Stimulated activated CD4-positive, alpha-beta T cell treated with anti-CD3 and anti-CD28 coated beads, TNF-alpha, amount 100 ng/mL, for 1 hour (primary cell): ENCODE data around the gene MXRA8.

ENCODE experiments used
- DNase-seq, 3 donors: peaks; one replicate each; pipeline ENCODE4 v3.0.0-alpha.2; 2020; ENCODE audit warnings: low read depth in 3 of 3, low spot score in 1 of 3

Gene MXRA8

DNA sequence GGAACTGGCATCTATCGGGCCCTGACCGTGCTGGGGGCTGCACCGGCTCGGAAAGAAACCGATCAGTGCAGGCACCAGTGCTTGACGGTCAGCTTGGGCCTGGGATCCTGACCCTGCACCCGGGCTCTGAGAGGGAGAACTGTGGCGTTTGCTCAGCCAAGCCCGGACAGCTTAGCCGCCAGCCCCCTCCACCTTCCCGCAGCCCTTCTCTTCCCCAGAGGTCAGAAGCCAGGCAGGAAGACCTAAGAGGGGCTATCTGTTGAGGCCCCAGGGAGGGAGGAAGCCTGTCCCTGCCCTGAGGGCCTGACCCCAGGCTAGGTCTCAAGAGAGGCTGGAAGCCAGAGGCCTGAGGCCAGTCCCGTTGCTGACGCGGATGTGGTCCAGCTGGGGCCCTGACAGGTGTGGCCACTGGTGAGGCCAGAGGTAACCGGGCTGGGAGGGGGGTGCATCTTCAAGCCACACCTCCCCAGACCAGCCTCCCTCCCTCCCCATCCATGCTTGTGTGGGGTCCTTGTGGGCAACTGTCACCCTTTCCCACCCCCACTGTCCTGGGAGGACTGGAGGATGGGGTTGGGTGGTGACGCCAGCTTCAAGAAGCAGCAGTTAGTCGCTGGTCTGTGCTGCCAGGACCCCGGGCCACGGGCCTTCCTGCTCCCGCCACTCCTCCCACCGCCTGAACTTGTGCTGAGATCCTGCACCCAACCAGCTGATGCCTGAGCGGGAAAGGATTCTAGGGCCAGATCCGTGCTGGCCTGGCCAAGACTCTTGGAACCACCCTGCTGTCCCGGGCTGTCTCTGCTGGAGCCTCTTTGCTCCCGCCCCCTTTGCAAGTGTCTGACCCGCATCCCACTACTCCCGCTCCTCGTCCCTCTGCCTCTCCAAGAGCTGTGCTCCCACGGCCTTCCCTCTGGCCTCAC, 6.6 kb downstream of the MXRA8 start:
- no peak for DNase-seq

- DNase-seq = peak; percentile 37 to 73 (median 58)
These were observed 8.9 kb downstream of the MXRA8 start, which contains the start of gene DVL1 for GRCh38 chr1:1349256-1350012. DVL1 (minus strand) TSS chr1:1349418; CDS start chr1:1349065, 353 bp downstream.

DNA sequence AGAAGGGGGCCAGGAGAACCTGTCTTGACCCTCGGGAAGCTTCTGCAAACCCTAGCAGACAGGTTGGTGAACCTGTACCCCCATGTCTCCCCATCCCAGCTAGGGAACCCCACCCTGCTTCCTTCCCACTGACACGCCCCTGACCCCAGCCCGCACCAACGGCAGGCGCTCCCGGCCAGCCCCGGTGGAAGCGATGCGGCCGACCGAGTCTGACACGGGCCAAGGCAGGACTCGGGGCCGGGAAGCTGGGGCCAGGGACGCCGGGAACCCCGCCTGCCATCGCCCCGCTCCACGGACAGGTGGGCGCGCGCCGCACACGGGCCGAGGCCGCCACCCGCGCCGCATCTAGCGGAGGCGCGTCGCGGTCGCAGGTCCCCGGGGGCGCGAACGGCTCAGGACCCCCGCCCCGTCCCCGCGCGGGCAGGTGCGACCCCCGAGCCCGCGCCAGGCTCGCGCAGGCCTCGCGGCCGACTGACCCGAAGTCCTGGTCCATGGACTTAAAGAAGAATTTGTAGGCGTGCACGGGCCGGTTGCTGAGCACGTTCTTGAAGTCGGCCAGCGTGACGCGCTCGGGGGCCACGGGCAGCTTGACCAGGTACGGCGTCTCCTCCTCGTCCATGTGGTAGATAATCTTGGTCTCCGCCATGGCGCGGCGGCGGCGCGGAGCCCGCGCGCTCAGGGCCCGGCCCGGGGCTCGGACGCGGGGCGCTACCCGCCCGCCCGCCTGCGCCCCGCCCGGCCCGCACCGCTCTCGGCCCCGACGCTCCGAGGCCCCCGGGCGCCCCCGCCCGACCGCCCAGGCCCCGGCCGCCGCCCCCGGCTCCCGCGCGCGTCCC, 9.7 kb downstream of the MXRA8 start:
- no peak for DNase-seq

- DNase-seq = no peak
These were observed 10.5 kb downstream of the MXRA8 start for GRCh38 chr1:1347663-1348419.

DNA sequence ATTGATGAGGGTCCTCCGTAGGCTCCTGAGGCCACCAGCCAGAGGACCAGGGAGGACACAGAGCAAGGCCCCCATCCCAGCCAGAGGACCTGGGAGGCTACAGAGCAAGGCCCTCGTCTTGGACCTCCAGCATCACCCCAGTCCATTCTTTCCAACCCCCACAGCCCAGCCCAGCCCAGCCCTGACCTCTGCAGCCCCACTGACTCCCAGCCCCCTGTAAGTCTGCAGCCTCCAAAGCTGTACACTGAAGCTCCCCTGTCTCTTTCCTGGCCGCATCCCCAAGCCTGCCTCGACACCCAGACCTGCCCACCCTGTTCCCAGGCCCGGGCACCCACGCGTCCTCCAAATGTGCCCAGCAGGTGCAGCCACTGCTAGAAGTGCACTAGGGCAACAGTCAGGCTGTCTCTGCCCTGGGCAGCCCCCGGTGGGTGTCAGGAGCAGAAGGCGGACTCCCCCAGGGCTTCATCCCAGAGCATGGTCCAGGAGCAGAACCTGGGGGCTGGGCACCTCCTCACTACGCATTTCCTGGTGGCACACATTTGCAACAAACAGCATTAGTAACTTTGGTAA, 11.2 kb downstream of the MXRA8 start:
- DNase-seq = no peak

- DNase-seq = no peak
These were observed 11.9 kb downstream of the MXRA8 start for GRCh38 chr1:1346501-1346890.

DNA sequence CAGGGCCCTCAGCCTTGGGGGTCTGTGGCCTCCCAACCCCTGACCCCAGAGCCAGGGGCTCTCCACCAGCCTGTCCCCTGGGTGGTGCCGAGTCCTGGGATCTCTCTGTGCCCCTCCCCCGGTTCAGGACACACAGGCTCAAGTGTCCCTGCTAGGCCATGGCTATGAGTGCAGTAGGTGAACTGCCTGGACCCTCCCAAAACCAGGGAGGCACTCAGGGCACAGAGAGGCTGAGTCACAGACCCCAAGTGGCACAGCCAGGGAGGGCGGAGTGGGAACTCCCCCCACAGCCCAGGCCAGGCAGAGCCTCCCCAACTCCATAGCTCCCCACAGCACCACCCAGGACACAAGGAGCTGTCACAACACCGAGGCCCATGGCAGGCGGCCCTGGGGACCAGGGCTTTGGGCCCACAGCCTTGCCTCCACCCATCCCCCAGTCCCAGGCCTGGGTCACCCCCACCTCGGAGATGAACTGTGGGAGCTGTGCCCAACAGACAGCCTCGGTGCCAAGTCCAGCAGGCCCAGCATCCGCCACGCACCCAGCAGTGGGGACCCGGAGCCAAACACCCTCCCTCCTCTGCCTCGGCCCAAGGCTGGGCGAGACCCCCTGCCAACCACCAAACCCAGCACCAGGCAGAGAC, 12.4 kb downstream of the MXRA8 start:
- no peak for DNase-seq

GRCh38 chr1:1345384-1345783, 13.0 kb downstream of the MXRA8 start:
- no peak for DNase-seq

GRCh38 chr1:1344655-1345361, 13.5 kb downstream of the MXRA8 start:
- DNase-seq = no peak

DNA sequence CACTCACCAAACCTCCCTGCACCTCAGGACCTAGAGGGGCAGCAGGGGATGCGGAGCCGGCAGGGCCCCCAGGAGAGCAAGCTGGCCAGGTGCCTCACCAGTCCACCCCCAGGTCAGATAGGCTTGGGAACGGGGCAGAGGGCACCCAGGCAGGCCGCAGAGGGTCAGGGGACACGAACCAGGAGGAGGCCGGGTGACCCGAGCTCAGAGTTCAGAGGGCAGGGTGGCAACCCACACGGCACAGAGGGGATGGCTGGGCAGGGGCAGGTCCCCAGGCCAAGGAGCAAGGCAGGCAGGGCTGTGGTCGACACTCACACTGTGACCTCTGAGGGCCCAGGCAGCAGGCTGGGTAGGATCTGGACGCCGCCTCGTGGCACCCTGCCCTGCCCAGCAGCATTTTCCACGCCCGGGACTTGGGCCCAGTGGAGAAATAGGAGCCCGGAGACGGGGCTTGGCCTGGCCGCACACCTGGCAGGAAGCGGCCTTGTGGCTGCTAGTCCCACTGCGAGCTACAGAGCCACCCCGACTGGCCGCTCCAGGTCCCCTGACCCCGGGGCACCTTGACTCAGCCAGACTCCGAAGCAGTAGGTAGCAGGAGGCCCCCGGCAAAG, 14.4 kb downstream of the MXRA8 start:
- DNase-seq = no peak

DNA sequence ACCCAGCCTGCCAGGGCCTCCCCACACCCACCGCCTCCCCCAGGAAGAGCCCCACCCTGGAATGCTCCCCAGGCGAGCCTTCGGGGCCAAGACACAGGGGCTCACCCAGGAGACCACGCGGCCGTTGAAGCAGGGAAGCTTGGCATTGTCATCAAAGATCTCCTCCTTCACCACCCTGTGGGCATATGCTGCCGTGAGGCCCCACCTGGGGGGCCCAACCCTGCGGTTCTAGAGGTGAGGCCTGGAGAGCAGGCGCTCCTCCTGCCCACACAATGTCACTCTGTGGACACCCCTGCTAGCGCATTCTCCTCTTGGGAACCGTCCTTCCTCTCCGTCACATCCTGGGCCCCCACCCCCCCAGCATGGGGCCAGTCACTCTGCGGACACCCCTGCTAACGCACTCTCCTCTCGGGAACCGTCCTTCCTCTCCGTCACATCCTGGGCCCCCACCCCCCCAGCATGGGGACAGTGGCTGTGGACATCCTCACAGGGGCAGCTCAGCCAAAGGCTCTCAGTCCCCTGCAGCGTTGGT, 15.7 kb downstream of the MXRA8 start:
- DNase-seq = no peak

DNA sequence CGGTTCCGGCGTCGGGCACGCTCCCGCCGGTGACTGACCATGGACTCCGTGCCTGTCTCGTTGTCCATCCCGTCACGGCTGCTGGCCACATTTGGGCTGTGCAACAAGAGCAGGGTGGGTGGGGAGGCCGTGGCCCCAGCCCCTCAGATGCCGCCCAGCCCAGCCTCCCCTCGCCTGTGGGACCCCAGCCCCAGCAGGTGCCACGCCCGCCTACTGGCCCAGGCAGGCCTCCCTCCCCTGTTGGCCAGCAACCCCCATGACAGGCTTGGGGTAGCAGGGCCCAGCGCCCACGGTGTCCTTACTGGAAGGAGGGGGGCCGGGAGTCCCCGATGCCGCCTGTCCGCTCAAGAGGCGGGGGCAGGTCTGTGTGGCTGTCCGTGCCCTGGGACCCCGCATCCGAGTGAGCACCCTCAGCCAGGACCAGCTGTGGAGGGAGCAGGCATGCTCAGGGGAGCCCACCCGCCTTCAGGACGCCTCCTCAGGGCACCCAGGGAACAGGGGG, 16.2 kb downstream of the MXRA8 start:
- no peak for DNase-seq

DNA sequence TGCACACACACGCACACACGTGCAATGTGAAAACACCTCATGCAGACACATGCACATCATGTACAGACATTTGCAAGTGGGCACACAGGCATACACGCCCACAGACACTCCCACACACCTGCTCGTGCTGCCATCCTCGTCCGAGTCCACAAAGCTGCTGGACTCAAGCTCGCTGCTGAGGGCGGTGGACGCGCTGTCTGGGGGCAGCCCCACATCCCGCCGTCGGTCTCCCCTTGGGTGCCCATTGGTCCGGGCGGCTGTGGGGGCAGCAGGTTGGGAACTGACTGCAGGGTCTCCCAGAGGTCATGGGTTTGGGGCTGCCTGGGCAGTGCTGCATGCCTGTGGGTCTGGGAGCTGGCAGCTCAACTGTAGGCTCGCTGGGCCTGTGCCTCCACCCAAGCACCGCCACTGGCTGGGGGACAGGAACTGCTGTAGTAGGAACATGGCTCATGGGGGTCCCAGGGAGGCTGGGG, 16.8 kb downstream of the MXRA8 start:
- no peak for DNase-seq

DNA sequence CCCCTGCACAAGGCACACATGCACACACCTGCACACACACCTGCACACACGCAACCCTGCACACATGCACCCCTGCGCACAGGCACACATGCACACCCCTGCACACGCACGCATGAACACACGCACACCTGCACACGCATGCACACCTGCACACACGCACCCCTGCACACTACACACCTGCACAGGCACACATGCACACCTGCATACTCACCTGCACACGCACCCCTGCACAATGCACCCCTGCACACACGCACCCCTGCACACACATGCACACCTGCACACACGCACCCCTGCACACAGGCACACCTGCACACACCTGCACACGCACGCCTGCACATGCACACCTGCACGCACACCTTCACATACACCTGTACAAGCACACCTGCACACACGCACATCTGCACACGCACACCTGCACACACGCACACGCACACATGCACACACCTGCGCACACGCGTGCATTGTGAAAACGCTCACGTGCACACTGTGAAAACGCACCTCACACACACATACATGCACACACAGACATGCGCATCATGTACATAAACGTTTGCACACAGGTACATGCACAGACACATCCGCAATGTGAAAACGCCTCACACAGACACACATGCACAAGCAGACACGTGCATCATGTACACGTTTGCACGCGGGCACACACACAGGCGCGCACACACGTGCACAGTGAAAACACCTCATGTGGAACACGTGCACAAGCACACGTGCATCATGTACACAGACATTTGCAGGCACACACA, 17.4 kb downstream of the MXRA8 start:
- DNase-seq = no peak

GRCh38 chr1:1340185-1340584, 18.2 kb downstream of the MXRA8 start:
- no peak for DNase-seq

DNA sequence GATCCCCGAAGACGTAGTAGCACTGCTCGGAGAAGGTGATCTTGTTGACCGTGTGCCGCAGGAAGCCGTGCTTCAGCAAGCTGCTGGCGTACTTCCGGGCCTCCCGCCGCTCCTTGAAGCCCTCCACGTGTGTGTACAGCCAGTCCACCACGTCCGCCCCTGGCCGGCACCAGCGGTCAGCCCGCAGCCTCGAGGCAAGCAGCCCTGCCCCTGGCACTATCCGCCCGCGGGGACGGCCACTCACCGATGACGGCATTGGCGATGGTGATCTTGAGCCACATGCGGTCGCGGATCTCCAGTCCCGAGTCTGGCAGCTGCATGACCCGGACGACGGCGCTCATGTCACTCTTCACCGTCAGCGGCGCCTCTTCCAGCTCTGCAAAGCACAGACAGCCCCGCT, 20.1 kb downstream of the MXRA8 start:
- no peak for DNase-seq

DNA sequence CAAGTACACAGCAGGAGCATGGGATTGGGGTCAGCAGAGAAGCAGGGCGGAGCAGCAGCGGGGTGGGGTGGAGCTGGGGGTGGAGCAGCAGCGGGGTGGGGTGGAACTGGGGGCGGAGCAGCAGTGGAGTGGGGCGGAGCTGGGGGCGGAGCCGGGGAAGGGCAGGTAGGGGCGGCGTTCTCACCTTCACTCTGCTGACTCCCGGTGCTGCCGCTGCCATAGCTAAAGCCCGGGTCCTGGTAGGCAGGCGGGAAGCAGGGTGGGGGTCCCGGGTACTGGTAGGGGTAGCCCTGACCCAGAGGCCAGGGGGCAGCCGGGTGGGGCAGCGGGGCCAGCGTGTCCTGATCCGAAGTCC, 20.6 kb downstream of the MXRA8 start:
- DNase-seq = no peak
